HepG2 (cell line): ENCODE results near the gene GNG13. TPM values are rescaled to one million over a fixed set of nuclear protein-coding genes. Genes with fewer than 3 reads are reported as not detected.

Experiments
- ATAC-seq: fragments of 200-7000 bp; cut with Tn5 transposase; 3 replicates; pipeline ENCODE4 v1.9.1; 2020; ENCODE audit warnings: mild to moderate bottlenecking, moderate library complexity
- BruUV-seq: library from RNA; stranded (reverse); fragments of 400-500 nt; replicated peaks from 2 replicates; lab custom pipeline; 2021; lab: Mats Ljungman, UMichigan
- CTCF ChIA-PET: fragments of 300-600 bp; formaldehyde crosslinking; extraction: SDS; loops from one replicate; lab custom pipeline; 2021; ENCODE audit warnings: low total read pairs, inconsistent platforms, low intra/inter-chr PET ratio; lab: Yijun Ruan, JAX
- POLR2A ChIA-PET: fragments of 350-600 bp; sonication (Branson Sonifier 250); formaldehyde crosslinking; loops from one replicate; lab custom pipeline; 2020; ENCODE audit warnings: antibody characterized with exemption, inconsistent platforms; lab: Yijun Ruan, JAX
- DNase-seq: peaks from one replicate; pipeline ENCODE4 v3.0.0-alpha.2; 2015; ENCODE audit warnings: low spot score
- FAIRE-seq: peaks from 3 replicates; lab custom pipeline; 2011; peaks lifted over from hg19 to GRCh38; lab: Jason Lieb, UNC
- H2AFZ ChIP-seq: one replicate; pipeline ENCODE4 v1.6.1; 2011; ENCODE audit warnings: low read length, inconsistent platforms
- H3K27ac ChIP-seq: fragments of 300-600 bp; 3 replicates; pipeline ENCODE4 v1.8.0; 2011; ENCODE audit warnings: mixed run types, mild to moderate bottlenecking, mixed read lengths, low read length, inconsistent platforms; ENCODE audit not compliant: insufficient read depth; ENCODE audit errors: extremely low read length
- H3K27me3 ChIP-seq, 2 experiments: fragments of 200-600 bp in 1 of 2; 2 replicates in 1 of 2; 3 replicates in 1 of 2; pipeline versions ENCODE4 v1.6.0 to v1.8.0; 2011; ENCODE audit warnings: low read length in 2 of 2, mild to moderate bottlenecking in 2 of 2, moderate library complexity in 2 of 2, inconsistent platforms in 1 of 2; ENCODE audit not compliant: insufficient read depth in 2 of 2, control insufficient read depth in 1 of 2
- H3K36me3 ChIP-seq, 2 experiments: fragments of 200-600 bp in 1 of 2; replicated peaks in 1 of 2; 2 replicates in 1 of 2; 3 replicates in 1 of 2; pipeline versions ENCODE4 v1.5.1 to v1.8.0; 2011; ENCODE audit warnings: low read length in 2 of 2, inconsistent platforms in 1 of 2; ENCODE audit not compliant: insufficient read depth in 2 of 2, control insufficient read depth in 1 of 2
- H3K4me1 ChIP-seq: 2 replicates; pipeline ENCODE4 v1.5.1; 2012; ENCODE audit warnings: low read length, inconsistent platforms; ENCODE audit not compliant: insufficient read depth
- H3K4me2 ChIP-seq: 2 replicates; pipeline ENCODE4 v1.6.0; 2011; ENCODE audit warnings: low read depth, low read length, inconsistent platforms
- H3K4me3 ChIP-seq, 3 experiments: fragments of 200-600 bp in 1 of 3; sonication (generic), shearing (Covaris generic) in 1 of 3; replicated peaks in 1 of 3; 2 replicates each; pipeline ENCODE4 v1.5.1; 2011 to 2016; ENCODE audit warnings: low read length in 3 of 3, inconsistent platforms in 2 of 3, low read depth in 2 of 3, mild to moderate bottlenecking in 2 of 3, control low read depth in 1 of 3, mixed read lengths in 1 of 3; ENCODE audit not compliant: insufficient read depth in 1 of 3
- H3K79me2 ChIP-seq: one replicate; pipeline ENCODE4 v1.6.1; 2011; ENCODE audit warnings: low read length, inconsistent platforms; ENCODE audit not compliant: insufficient read depth
- H3K9ac ChIP-seq: 2 replicates; pipeline ENCODE4 v1.6.0; 2011; ENCODE audit warnings: mild to moderate bottlenecking, low read depth, low read length, inconsistent platforms; ENCODE audit not compliant: insufficient read depth
- H3K9me3 ChIP-seq: 2 replicates; pipeline ENCODE4 v1.5.1; 2012; ENCODE audit warnings: mild to moderate bottlenecking, low read length
- H4K20me1 ChIP-seq: 2 replicates; pipeline ENCODE4 v1.6.0; 2011; ENCODE audit warnings: inconsistent platforms, mild to moderate bottlenecking, low read length, moderate library complexity; ENCODE audit not compliant: insufficient read depth
- AKAP8 ChIP-seq: sonication (generic); formaldehyde crosslinking; IDR thresholded peaks from 2 replicates; pipeline ENCODE4 v1.5.1; 2020; ENCODE audit warnings: mild to moderate bottlenecking, missing genetic modification reagents
- CC2D1A ChIP-seq: sonication (generic); formaldehyde crosslinking; IDR thresholded peaks from 2 replicates; pipeline ENCODE4 v1.8.1; 2023; ENCODE audit warnings: mild to moderate bottlenecking, missing genetic modification reagents
- CEBPG ChIP-seq: IDR thresholded peaks from 2 replicates; pipeline ENCODE4 v1.6.1; 2016
- ESRRA ChIP-seq: sonication (generic); formaldehyde crosslinking; IDR thresholded peaks from 2 replicates; pipeline ENCODE4 v1.5.1; 2020; ENCODE audit warnings: mild to moderate bottlenecking, low read depth, missing genetic modification reagents
- FOXP1 ChIP-seq, 2 experiments: fragments of 450-650 bp in 1 of 2; IDR thresholded peaks; 2 replicates each; pipeline ENCODE4 v1.6.1; 2017 to 2018; ENCODE audit warnings: antibody characterized with exemption in 1 of 2
- HNF4G ChIP-seq, 2 experiments: sonication (generic) in 1 of 2; formaldehyde crosslinking in 1 of 2; IDR thresholded peaks; 2 replicates each; pipeline versions ENCODE4 v1.4.0 to v1.6.1; 2011 to 2020; ENCODE audit warnings: borderline replicate concordance in 2 of 2, low read depth in 2 of 2, mild to moderate bottlenecking in 2 of 2, low read length in 1 of 2, missing genetic modification reagents in 1 of 2, moderate library complexity in 1 of 2
- KMT2A ChIP-seq: sonication (generic); formaldehyde crosslinking; IDR thresholded peaks from 2 replicates; pipeline ENCODE4 v1.4.0; 2020; ENCODE audit warnings: missing genetic modification reagents
- LCORL ChIP-seq, 2 experiments: fragments of 450-650 bp in 1 of 2; sonication (generic) in 1 of 2; formaldehyde crosslinking in 1 of 2; IDR thresholded peaks; 2 replicates each; pipeline versions ENCODE4 v1.5.0 to v1.6.1; 2017 to 2020; ENCODE audit warnings: antibody characterized with exemption in 1 of 2, missing genetic modification reagents in 1 of 2
- MEIS1 ChIP-seq: sonication (generic); formaldehyde crosslinking; IDR thresholded peaks from 2 replicates; pipeline ENCODE4 v1.9.0; 2021; ENCODE audit warnings: mild to moderate bottlenecking, missing genetic modification reagents, moderate library complexity, borderline replicate concordance
- NKX3-1 ChIP-seq: sonication (generic); formaldehyde crosslinking; IDR thresholded peaks from 2 replicates; pipeline ENCODE4 v1.5.0; 2020; ENCODE audit warnings: missing genetic modification reagents
- ZBTB42 ChIP-seq: sonication (generic); formaldehyde crosslinking; IDR thresholded peaks from 2 replicates; pipeline ENCODE4 v1.5.0; 2020; ENCODE audit warnings: mild to moderate bottlenecking, missing genetic modification reagents
- ZFP37 ChIP-seq: sonication (generic); formaldehyde crosslinking; IDR thresholded peaks from 2 replicates; pipeline ENCODE4 v1.4.0; 2020; ENCODE audit warnings: missing genetic modification reagents, borderline replicate concordance
- ZNF225 ChIP-seq: sonication (generic); formaldehyde crosslinking; IDR thresholded peaks from 2 replicates; pipeline ENCODE4 v1.4.0; 2020; ENCODE audit warnings: mild to moderate bottlenecking, missing genetic modification reagents
- ZNF296 ChIP-seq: sonication (generic); formaldehyde crosslinking; conservative IDR thresholded peaks from 2 replicates; pipeline ENCODE4 v1.5.0; 2020; ENCODE audit warnings: mild to moderate bottlenecking, missing genetic modification reagents
- ZNF33B ChIP-seq: sonication (generic); formaldehyde crosslinking; IDR thresholded peaks from 2 replicates; pipeline ENCODE4 v1.5.1; 2020; ENCODE audit warnings: mild to moderate bottlenecking, missing genetic modification reagents
- ZNF557 ChIP-seq: sonication (generic); formaldehyde crosslinking; IDR thresholded peaks from 2 replicates; pipeline ENCODE4 v1.4.0; 2020; ENCODE audit warnings: missing genetic modification reagents
- ZNF670 ChIP-seq: sonication (generic); formaldehyde crosslinking; IDR thresholded peaks from 2 replicates; pipeline ENCODE4 v1.8.0; 2022; ENCODE audit warnings: mild to moderate bottlenecking, missing genetic modification reagents, borderline replicate concordance
- WGBS: methylation state at CpG from one replicate; pipeline ENCODE4 v1.1.6; 2017; ENCODE audit warnings: low lambda C conversion rate; 5-methylcytosine and 5-hydroxymethylcytosine counted together
- in situ Hi-C: cut with HindIII; loops from 2 replicates; pipeline ENCODE4 v1.10.0; 2017; ENCODE audit warnings: low pct_unique_long_range_greater_than_20kb; ENCODE audit not compliant: extremely low pct_ligation_motif_present
- intact Hi-C: fragments of 100-400 bp; cut with micrococcal nuclease; formaldehyde crosslinking; loops from one replicate; pipeline ENCODE4 v1.10.0; 2022; ENCODE audit not compliant: unreplicated experiment
- polyA plus RNA-seq, 8 experiments: library from polyadenylated mRNA; depleted of rRNA in 3 of 8; stranded (reverse) in 7 of 8; unstranded in 1 of 8; fragments of >200 nt; fragmentation: Illumina TruSeq in 4 of 8; extraction: Trizol in 4 of 8; gene quantifications; 2 replicates each; pipeline versions ENCODE4 v1.2.1 to v1.2.3, GENCODE V29; 2011 to 2016; ENCODE audit warnings: low read depth in 4 of 8, missing spikeins in 1 of 8, mixed read lengths in 1 of 8; ENCODE audit not compliant: insufficient read depth in 1 of 8
- total RNA-seq, 5 experiments: library from RNA; depleted of rRNA; stranded (reverse); fragments of >200 nt; fragmentation: Illumina TruSeq; extraction: Trizol; gene quantifications; 2 replicates each; pipeline ENCODE4 v1.2.3, GENCODE V29; 2016; ENCODE audit warnings: low read depth in 1 of 5
- TF ChIP-seq, protein P1 (sequence below): sonication (generic); formaldehyde crosslinking; IDR thresholded peaks from 2 replicates; pipeline ENCODE4 v1.4.0; 2020; ENCODE audit warnings: missing genetic modification reagents
- TF ChIP-seq, protein P2 (sequence below): IDR thresholded peaks from 2 replicates; pipeline ENCODE4 v1.6.1; 2016

Gene GNG13
- total and polyA plus RNA-seq, 2 of the 13 experiments (the other 11 are each of a cell fraction or from before 2014, with no cell fraction given), result not detected

- intact Hi-C loops, result no loop called here
- peaks cover 12 to 55% of the 10 kb centered on the region in 2 experiments for H3K27me3 ChIP-seq
- WGBS, result 32% methylated on average over 11 of the region's 33 CpGs
Measured at GRCh38 chr16:842711-843560, 42.4 kb upstream of the GNG13 start.

More at GRCh38 chr16:842711-843560, 42.4 kb upstream of the GNG13 start:
- POLR2A ChIA-PET, result no interaction called here
- no peaks in the 10 kb centered on the region for H3K36me3 ChIP-seq
- H4K20me1 ChIP-seq, result no peaks in the 10 kb centered on the region
- TF ChIP-seq ZFP37, result no peak
- TF ChIP-seq ZNF557 (CRISPR knock-in tag), result no peak
- TF ChIP-seq, protein P1, sequence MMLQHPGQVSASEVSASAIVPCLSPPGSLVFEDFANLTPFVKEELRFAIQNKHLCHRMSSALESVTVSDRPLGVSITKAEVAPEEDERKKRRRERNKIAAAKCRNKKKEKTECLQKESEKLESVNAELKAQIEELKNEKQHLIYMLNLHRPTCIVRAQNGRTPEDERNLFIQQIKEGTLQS (CRISPR knock-in tag), result no peak
- no peak for TF ChIP-seq ZNF225 (CRISPR knock-in tag)
- no peak for TF ChIP-seq ESRRA
- no peak for TF ChIP-seq MEIS1 (CRISPR knock-in tag)
- TF ChIP-seq, protein P2, sequence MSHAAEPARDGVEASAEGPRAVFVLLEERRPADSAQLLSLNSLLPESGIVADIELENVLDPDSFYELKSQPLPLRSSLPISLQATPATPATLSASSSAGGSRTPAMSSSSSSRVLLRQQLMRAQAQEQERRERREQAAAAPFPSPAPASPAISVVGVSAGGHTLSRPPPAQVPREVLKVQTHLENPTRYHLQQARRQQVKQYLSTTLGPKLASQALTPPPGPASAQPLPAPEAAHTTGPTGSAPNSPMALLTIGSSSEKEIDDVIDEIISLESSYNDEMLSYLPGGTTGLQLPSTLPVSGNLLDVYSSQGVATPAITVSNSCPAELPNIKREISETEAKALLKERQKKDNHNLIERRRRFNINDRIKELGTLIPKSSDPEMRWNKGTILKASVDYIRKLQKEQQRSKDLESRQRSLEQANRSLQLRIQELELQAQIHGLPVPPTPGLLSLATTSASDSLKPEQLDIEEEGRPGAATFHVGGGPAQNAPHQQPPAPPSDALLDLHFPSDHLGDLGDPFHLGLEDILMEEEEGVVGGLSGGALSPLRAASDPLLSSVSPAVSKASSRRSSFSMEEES, result no peak
- no peak for TF ChIP-seq CC2D1A
- TF ChIP-seq KMT2A (CRISPR knock-in tag), result no peak
- no peak for TF ChIP-seq ZNF33B
- TF ChIP-seq CEBPG (CRISPR knock-in tag), result no peak
- TF ChIP-seq ZNF670 (CRISPR knock-in tag), result no peak
- no peak for TF ChIP-seq NKX3-1 (CRISPR knock-in tag)
- TF ChIP-seq HNF4G (IDR thresholded peaks at IDR 0.05; ENCODE audit: borderline replicate concordance, low read depth, low read length), result no peak
- no peak for TF ChIP-seq HNF4G (CRISPR knock-in tag; IDR thresholded peaks at IDR 0.05; ENCODE audit: borderline replicate concordance, low read depth)
- TF ChIP-seq ZNF296 (CRISPR knock-in tag), result no peak
- no peak for TF ChIP-seq AKAP8 (CRISPR knock-in tag)
- no peak for TF ChIP-seq LCORL (IDR thresholded peaks at IDR 0.05)
- TF ChIP-seq LCORL (CRISPR knock-in tag; IDR thresholded peaks at IDR 0.05), result no peak
- no peak for TF ChIP-seq ZBTB42 (CRISPR knock-in tag)
- TF ChIP-seq FOXP1 (IDR thresholded peaks at IDR 0.05), result no peak
- TF ChIP-seq FOXP1 (CRISPR knock-in tag; IDR thresholded peaks at IDR 0.05), result no peak
- no TSS peak for BruUV-seq
- H3K9ac ChIP-seq, result no peak overlapping the region
- H3K4me2 ChIP-seq, result no peak overlapping the region
- H3K4me1 ChIP-seq, result no peaks in the 10 kb centered on the region
- DNase-seq, result no peak
- CTCF ChIA-PET, result no interaction called here
- H3K9me3 ChIP-seq, result no peaks in the 10 kb centered on the region
- H2AFZ ChIP-seq, result no peak overlapping the region
- no peak for ATAC-seq
- no peak overlapping the region for H3K4me3 ChIP-seq
- no peaks in the 10 kb centered on the region for H3K79me2 ChIP-seq
- in situ Hi-C loops, result no loop called here
- H3K27ac ChIP-seq, result no peak overlapping the region
- no peak for FAIRE-seq
